Measurements from ENCODE around the gene ZNF653.

ZNF653 gene

GRCh38 chr19:11446271-11446651, 59.4 kb downstream of the ZNF653 start:
- no peaks in the 10 kb centered on the region for H3K27me3 ChIP-seq (ENCODE audit: insufficient read depth, low read depth)
- no peak overlapping the region for H3K4me2 ChIP-seq
- H3K27ac ChIP-seq = no peak overlapping the region
- H3K4me3 ChIP-seq (IDR thresholded peaks at IDR 0.05; ENCODE audit: insufficient read depth, low read depth, low read length) = no peak overlapping the region
- H2AFZ ChIP-seq (ENCODE audit: low read depth) = no peak overlapping the region
- no peaks in the 10 kb centered on the region for H3K36me3 ChIP-seq (ENCODE audit: insufficient read depth)
- no peaks in the 10 kb centered on the region for H3K79me2 ChIP-seq (ENCODE audit: insufficient read depth, low read depth)
- no peaks in the 10 kb centered on the region for H3K4me1 ChIP-seq (ENCODE audit: low read depth, poor library complexity, severe bottlenecking)
- H3K9ac ChIP-seq = no peak overlapping the region
- no peak for TF ChIP-seq CTCF (conservative IDR thresholded peaks at IDR 0.05; ENCODE audit: low read depth, low read length)
- no peaks in the 10 kb centered on the region for H4K20me1 ChIP-seq (ENCODE audit: insufficient read depth)

GRCh38 chr19:11445141-11445540, 60.5 kb downstream of the ZNF653 start:
- H3K36me3 ChIP-seq (ENCODE audit: insufficient read depth) = no peaks in the 10 kb centered on the region
- H3K27ac ChIP-seq = no peak overlapping the region
- no peaks in the 10 kb centered on the region for H4K20me1 ChIP-seq (ENCODE audit: insufficient read depth)

GRCh38 chr19:11444059-11444458, 61.6 kb downstream of the ZNF653 start:
- H3K36me3 ChIP-seq (ENCODE audit: insufficient read depth) = no peaks in the 10 kb centered on the region

More at GRCh38 chr19:11445141-11445540, 60.5 kb downstream of the ZNF653 start:
- TF ChIP-seq CTCF (conservative IDR thresholded peaks at IDR 0.05; ENCODE audit: low read depth, low read length) = no peak
- Histone ChIP-seq H3K4me2 (no peak overlapping the region), H2AFZ (ENCODE audit: low read depth) (no peak overlapping the region), H3K4me3 (IDR thresholded peaks at IDR 0.05; ENCODE audit: insufficient read depth, low read depth, low read length) (no peak overlapping the region), H3K4me1 (ENCODE audit: low read depth, poor library complexity, severe bottlenecking) (no peaks in the 10 kb centered on the region), H3K79me2 (ENCODE audit: insufficient read depth, low read depth) (no peaks in the 10 kb centered on the region), H3K9ac (no peak overlapping the region), H3K27me3 (ENCODE audit: insufficient read depth, low read depth) (no peaks in the 10 kb centered on the region)

GRCh38 chr19:11437955-11438354, 67.7 kb downstream of the ZNF653 start:
- H3K4me1 ChIP-seq (ENCODE audit: low read depth, poor library complexity, severe bottlenecking) = peaks cover 19% of the 10 kb centered on the region
- H3K36me3 ChIP-seq (ENCODE audit: insufficient read depth) = no peaks in the 10 kb centered on the region; the same call in 1 of the 2 replicates
- no peak overlapping the region for H2AFZ ChIP-seq (ENCODE audit: low read depth)
- no peak for TF ChIP-seq CTCF (conservative IDR thresholded peaks at IDR 0.05; ENCODE audit: low read depth, low read length)
- no peak overlapping the region for H3K9ac ChIP-seq
- H3K27me3 ChIP-seq (ENCODE audit: insufficient read depth, low read depth) = no peaks in the 10 kb centered on the region
- no peak overlapping the region for H3K4me2 ChIP-seq
- peaks cover 13% of the 10 kb centered on the region for H3K79me2 ChIP-seq (ENCODE audit: insufficient read depth, low read depth)
- H3K27ac ChIP-seq = no peak overlapping the region
- H4K20me1 ChIP-seq (ENCODE audit: insufficient read depth) = no peaks in the 10 kb centered on the region
- H3K4me3 ChIP-seq (IDR thresholded peaks at IDR 0.05; ENCODE audit: insufficient read depth, low read depth, low read length) = no peak overlapping the region

More at GRCh38 chr19:11444059-11444458, 61.6 kb downstream of the ZNF653 start:
- Histone ChIP-seq H3K4me2 (no peak overlapping the region), H3K27me3 (ENCODE audit: insufficient read depth, low read depth) (no peaks in the 10 kb centered on the region), H2AFZ (ENCODE audit: low read depth) (no peak overlapping the region), H3K4me3 (IDR thresholded peaks at IDR 0.05; ENCODE audit: insufficient read depth, low read depth, low read length) (no peak overlapping the region), H4K20me1 (ENCODE audit: insufficient read depth) (no peaks in the 10 kb centered on the region), H3K4me1 (ENCODE audit: low read depth, poor library complexity, severe bottlenecking) (no peaks in the 10 kb centered on the region), H3K27ac (no peak overlapping the region), H3K79me2 (ENCODE audit: insufficient read depth, low read depth) (no peaks in the 10 kb centered on the region), H3K9ac (no peak overlapping the region)
- TF ChIP-seq CTCF (conservative IDR thresholded peaks at IDR 0.05; ENCODE audit: low read depth, low read length) = no peak
